Non-pigmented ciliary epithelial cell (primary cell): Measurements from ENCODE around the gene LMCD1.

Source experiments
- DNase-seq: peaks from one replicate; pipeline ENCODE4 v3.0.0-alpha.2; 2010; ENCODE audit warnings: low read depth

Gene LMCD1

GRCh38 chr3:8589880-8590556 lies 88.4 kb downstream of the LMCD1 start:
- DNase-seq = no peak

- no peak for DNase-seq
These were observed 91.6 kb downstream of the LMCD1 start for GRCh38 chr3:8593021-8593827.

GRCh38 chr3:8595252-8595651 lies 93.6 kb downstream of the LMCD1 start:
- no peak for DNase-seq

DNA sequence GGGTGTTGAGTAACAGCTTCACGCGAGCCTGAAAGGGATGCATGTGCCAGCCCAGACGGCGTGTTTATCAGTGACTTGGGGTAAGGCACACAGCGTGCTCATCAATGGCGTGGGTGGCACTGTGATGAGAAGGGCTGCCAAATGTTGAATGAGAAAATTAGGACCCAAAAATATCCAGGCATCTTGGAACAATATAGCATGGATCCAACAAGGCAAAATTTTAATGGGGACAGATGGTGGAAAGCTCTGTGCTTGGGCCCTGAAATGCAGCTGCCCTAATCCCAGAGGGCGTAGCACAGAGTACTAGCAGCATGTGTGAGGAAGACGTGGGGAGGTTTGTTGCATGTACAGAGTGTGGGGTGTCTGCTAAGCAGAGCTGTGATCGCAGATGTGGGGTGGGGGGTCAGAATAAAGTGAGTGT lies 94.1 kb downstream of the LMCD1 start:
- no peak for DNase-seq

- no peak for DNase-seq
These were observed 94.9 kb downstream of the LMCD1 start for GRCh38 chr3:8596321-8597218.

- DNase-seq = no peak
These were observed 95.7 kb downstream of the LMCD1 start for GRCh38 chr3:8597219-8597853.

DNA sequence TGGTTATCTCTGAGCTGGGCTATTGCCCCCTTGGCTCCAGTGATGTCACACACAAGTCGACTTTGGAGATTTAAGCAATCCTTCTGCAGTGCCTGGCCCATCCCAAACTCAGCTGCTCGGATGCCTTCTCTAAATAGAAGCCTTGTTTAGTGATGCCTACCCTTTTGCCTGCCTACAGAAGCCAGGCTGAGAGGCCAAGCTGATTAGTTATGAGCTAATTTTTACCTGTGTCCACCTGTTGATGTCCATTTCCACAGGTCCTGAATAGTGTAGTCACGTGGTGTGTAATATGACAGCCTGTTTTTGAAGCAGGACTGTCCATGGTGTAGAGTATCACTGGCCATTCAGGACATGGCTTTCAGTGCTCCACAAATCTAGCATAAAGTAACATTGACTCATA lies 97.5 kb downstream of the LMCD1 start:
- no peak for DNase-seq

DNA sequence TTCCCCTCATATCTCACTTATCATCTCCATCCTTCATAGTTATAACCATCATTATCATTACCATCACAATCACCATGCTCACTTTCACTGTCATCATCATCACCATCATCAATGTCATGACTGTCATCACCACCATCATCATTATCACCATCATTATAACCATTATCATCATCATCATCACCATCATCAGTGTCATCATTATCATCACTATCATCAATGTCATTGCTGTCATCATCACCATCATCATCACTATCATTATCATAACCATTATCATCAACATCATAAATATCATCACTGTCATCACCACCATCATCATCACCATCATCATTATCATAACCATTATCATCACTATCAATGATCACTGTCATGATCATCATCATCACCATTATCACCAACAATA lies 98.8 kb downstream of the LMCD1 start:
- DNase-seq = no peak

DNA sequence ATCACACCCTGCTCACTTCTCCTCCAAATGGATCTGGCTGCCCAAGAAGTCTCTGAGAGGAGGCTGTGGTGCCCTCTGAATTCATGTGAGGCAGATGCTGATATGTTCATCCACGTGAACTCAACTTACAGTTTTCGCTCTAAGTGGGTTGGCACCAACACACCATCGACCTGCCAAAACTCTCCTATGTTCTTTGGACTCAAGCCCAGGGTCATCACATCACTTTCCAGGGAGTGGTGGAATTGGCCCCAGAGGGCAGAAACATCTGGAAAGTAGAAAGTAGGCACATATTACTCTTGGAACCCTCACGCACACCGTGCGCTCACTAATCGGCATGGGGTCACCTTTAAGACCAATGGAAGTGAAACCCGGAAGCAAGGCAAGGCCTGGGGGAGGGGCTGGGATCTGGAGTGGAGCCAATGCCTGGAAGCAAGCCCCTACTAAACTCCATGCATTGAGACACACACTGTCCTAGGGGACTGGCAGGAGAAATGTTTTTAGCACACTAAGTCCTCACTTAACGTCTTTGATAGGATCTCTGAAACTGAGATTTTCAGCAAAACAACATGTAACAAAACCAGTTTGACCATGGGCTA lies 101.6 kb downstream of the LMCD1 start:
- no peak for DNase-seq

GRCh38 chr3:8604006-8604405 lies 102.4 kb downstream of the LMCD1 start:
- DNase-seq = no peak

GRCh38 chr3:8604988-8605387 lies 103.4 kb downstream of the LMCD1 start:
- no peak for DNase-seq

GRCh38 chr3:8606701-8607231 lies 105.1 kb downstream of the LMCD1 start:
- no peak for DNase-seq

DNA sequence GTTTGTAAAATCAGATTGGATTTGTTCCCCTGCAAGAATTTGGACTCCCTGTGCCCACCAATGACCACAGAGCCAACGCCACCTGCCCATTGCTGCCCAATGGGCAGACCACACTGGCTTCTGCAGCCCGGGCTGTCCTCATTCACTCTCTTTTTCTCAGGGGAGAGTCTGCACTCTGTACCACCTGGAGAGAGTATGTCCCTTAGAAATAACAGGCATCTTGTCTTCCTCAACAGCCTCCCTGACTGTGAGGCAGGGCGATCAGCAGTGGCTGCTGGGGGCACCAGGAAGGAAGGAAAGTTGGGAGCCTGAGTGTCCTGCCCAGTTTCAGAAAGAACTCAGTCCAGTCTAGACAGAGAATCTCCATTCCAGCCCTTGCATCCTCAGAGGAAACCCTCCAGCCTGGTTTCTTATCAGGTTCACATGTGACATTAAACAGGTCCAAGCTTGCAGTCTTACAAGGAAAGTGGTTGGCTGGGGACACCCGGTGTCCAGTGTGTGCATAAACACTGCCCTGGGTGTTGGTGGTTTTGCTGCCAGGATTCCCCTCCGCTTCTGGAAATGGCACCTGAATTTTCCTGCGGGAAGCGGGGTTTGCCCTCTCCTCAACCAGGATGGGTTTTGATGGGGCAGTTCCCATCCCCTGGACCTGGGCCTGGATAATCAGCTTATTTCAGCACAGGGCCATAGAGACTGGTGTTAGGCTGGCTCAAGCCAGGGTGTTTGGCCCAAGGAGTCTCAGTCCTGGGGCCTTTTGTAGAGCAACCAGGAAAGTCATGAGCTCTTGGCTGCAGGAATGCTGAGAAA lies 105.8 kb downstream of the LMCD1 start:
- peak; percentile 43 for DNase-seq

DNA sequence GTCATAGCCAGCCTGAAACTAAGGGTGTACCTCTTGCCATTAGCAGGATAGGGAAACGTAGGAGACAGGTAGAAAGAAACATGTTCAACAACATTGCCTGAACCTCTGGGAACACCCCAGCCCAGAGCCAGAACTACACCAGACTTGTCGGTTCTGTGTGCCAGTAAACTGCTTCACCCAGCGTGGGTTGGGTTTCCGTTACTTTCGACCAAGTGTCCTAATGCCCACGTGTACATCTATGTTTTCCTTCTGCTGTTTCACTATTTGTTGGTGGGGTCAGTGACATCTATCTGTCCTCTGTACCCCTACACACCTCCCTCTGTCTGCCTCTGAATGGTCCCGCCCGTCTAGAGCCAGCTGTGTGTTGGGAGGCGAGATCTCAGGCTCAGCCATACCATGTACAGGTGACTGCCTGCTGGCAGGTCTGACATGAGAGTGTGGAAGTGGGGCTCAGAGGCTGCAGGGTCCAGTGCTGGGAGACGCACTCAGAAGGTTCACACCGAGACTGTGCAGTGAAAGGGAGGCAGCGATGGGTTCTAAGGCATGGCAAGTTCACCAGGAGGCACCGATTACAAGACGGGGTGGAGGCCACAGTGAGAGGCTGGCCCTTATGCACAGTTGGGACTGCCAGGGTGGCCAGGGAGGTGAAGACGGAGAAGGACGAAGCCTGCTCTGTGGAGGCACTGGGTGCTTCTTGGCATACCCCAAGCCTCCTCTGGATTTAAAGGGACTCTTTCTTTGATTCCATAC lies 106.6 kb downstream of the LMCD1 start:
- DNase-seq = no peak

DNA sequence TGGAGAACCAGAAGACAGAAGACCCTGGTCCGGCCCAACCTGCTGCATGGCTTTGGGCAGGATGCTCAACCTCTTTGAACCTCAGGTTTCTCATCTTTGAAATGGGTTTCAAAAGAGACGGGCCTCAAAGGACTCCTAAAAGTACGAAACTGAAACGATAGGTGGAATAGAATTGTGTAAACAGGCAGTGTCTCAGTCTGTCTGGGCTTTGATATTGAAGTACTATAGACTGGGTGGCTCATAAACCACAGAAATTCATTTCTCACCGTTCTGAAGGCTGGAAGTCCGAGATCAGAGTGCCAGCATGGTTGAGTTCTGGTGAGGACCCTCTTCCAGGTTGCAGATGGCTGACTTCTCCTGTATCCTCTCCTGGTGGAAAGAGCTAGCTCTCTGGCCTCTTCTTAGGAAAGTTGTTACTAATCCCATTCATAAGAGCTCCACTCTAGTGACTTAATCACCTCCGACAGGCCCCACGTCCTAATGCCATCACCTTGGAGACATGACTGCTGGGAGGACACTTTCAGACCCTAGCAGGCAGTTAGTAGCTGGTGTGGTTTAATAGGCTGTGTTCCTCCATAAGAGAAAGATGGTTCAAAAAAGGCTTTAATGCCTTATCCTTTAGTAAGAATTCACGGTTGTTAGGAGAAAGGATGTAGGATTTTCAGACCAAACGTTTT lies 107.3 kb downstream of the LMCD1 start:
- DNase-seq = no peak

GRCh38 chr3:8610951-8611350 lies 109.3 kb downstream of the LMCD1 start:
- no peak for DNase-seq

DNA sequence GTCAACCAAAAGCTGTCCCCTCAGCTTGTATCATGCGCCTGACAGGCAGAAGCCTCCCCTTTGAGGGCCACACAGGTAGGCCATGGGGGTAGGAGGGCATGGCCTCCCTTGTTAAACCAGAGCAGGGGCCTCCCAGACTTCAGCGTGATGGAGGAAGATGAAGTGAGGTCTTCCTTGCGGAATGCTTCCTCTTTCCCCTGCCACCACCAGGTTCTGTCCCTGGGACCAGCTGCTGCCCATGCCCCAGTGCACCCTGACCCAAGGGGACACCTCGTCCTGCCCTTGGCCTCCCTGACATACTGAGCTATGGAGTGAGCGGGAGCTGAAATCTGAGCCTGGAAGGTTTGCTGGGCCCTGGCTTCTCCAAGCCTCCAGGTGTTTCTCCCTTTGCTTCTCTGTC lies 116.3 kb downstream of the LMCD1 start:
- no peak for DNase-seq

GRCh38 chr3:8618950-8619349 lies 117.3 kb downstream of the LMCD1 start:
- no peak for DNase-seq

DNA sequence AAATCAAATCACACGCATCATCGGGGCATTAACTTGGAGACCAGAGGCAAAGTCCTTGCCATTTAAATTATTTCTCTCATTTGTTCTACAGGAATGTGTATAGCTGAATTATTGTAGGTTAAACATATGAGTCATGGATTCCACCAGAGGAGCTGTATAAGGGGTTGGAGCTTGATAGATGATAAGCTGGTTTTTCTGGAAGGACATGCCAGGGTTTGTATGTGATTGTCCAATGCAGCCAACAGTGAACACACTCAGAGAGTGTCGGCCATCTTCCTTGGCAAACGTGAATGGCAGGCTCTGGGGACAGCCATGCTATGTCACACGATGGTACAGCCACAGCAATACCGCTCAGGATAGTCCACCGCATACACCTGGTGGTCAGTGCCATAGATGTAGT lies 117.9 kb downstream of the LMCD1 start:
- DNase-seq = peak; percentile 63
